HepG2 (cell line): Measurements from ENCODE around the gene DTYMK. TPM values are rescaled to one million over a fixed set of nuclear protein-coding genes. Genes with fewer than 3 reads are reported as not detected.

Experiments
- CHCHD3 ChIP-seq: sonication (generic); formaldehyde crosslinking; IDR thresholded peaks from 2 replicates; pipeline ENCODE4 v1.8.0; 2022; ENCODE audit warnings: mild to moderate bottlenecking, missing genetic modification reagents, moderate library complexity
- FOXO1 ChIP-seq: sonication (generic); formaldehyde crosslinking; IDR thresholded peaks from 2 replicates; pipeline ENCODE4 v1.4.0; 2020; ENCODE audit warnings: missing genetic modification reagents
- HOXA3 ChIP-seq: sonication (generic); formaldehyde crosslinking; IDR thresholded peaks from 2 replicates; pipeline ENCODE4 v1.5.0; 2020; ENCODE audit warnings: missing genetic modification reagents
- HOXA5 ChIP-seq: sonication (generic); formaldehyde crosslinking; IDR thresholded peaks from 2 replicates; pipeline ENCODE4 v1.4.0; 2020; ENCODE audit warnings: missing genetic modification reagents
- IRX3 ChIP-seq: sonication (generic); formaldehyde crosslinking; IDR thresholded peaks from 2 replicates; pipeline ENCODE4 v1.8.1; 2023; ENCODE audit warnings: mild to moderate bottlenecking, low read depth, missing genetic modification reagents, borderline replicate concordance
- KMT2A ChIP-seq: sonication (generic); formaldehyde crosslinking; IDR thresholded peaks from 2 replicates; pipeline ENCODE4 v1.4.0; 2020; ENCODE audit warnings: missing genetic modification reagents
- MAFG ChIP-seq: sonication (generic); formaldehyde crosslinking; IDR thresholded peaks from 2 replicates; pipeline ENCODE4 v1.5.1; 2020; ENCODE audit warnings: mild to moderate bottlenecking, missing genetic modification reagents
- NFE2L1 ChIP-seq: sonication (generic); formaldehyde crosslinking; IDR thresholded peaks from 2 replicates; pipeline ENCODE4 v1.4.0; 2020; ENCODE audit warnings: missing genetic modification reagents, mild to moderate bottlenecking, borderline replicate concordance
- REXO4 ChIP-seq: sonication (generic); formaldehyde crosslinking; IDR thresholded peaks from 2 replicates; pipeline ENCODE4 v1.8.0; 2022; ENCODE audit warnings: missing genetic modification reagents, mild to moderate bottlenecking, borderline replicate concordance
- SMARCE1 ChIP-seq: fragments of 450-650 bp; IDR thresholded peaks from 2 replicates; pipeline ENCODE4 v1.6.1; 2017; ENCODE audit warnings: borderline replicate concordance
- STAG1 ChIP-seq: sonication (generic); formaldehyde crosslinking; IDR thresholded peaks from 2 replicates; pipeline ENCODE4 v1.4.0; 2020; ENCODE audit warnings: missing genetic modification reagents
- TAF15 ChIP-seq: fragments of 200-400 bp; formaldehyde crosslinking; IDR thresholded peaks from one replicate; pipeline ENCODE4 v1.6.1; 2018; ENCODE audit warnings: mild to moderate bottlenecking, low read depth, low read length; ENCODE audit not compliant: poor library complexity, severe bottlenecking
- ZBTB7B ChIP-seq: sonication (generic); formaldehyde crosslinking; IDR thresholded peaks from 2 replicates; pipeline ENCODE4 v1.4.0; 2020; ENCODE audit warnings: missing genetic modification reagents
- ZFP41 ChIP-seq: sonication (generic); formaldehyde crosslinking; IDR thresholded peaks from 2 replicates; pipeline ENCODE4 v1.4.0; 2020; ENCODE audit warnings: mild to moderate bottlenecking, missing genetic modification reagents, borderline replicate concordance
- ZNF124 ChIP-seq: sonication (generic); formaldehyde crosslinking; IDR thresholded peaks from 2 replicates; pipeline ENCODE4 v1.4.0; 2020; ENCODE audit warnings: missing genetic modification reagents
- ZNF331 ChIP-seq: sonication (generic); formaldehyde crosslinking; IDR thresholded peaks from 2 replicates; pipeline ENCODE4 v1.4.0; 2020; ENCODE audit warnings: missing genetic modification reagents
- ZNF431 ChIP-seq: sonication (generic); formaldehyde crosslinking; IDR thresholded peaks from 2 replicates; pipeline ENCODE4 v1.9.0; 2022; ENCODE audit warnings: missing genetic modification reagents, low read depth, mild to moderate bottlenecking, borderline replicate concordance
- ZNF563 ChIP-seq: sonication (generic); formaldehyde crosslinking; IDR thresholded peaks from 2 replicates; pipeline ENCODE4 v1.8.0; 2022; ENCODE audit warnings: mild to moderate bottlenecking, moderate library complexity, missing genetic modification reagents
- ZNF577 ChIP-seq: sonication (generic); formaldehyde crosslinking; IDR thresholded peaks from 2 replicates; pipeline ENCODE4 v1.4.0; 2020; ENCODE audit warnings: mild to moderate bottlenecking, low read depth, missing genetic modification reagents, borderline replicate concordance
- ZNF678 ChIP-seq: sonication (generic); formaldehyde crosslinking; IDR thresholded peaks from 2 replicates; pipeline ENCODE4 v1.4.0; 2020; ENCODE audit warnings: mild to moderate bottlenecking, missing genetic modification reagents
- ZNF720 ChIP-seq: sonication (generic); formaldehyde crosslinking; IDR thresholded peaks from 2 replicates; pipeline ENCODE4 v1.4.0; 2020; ENCODE audit warnings: missing genetic modification reagents
- ZNF746 ChIP-seq: sonication (generic); formaldehyde crosslinking; IDR thresholded peaks from 2 replicates; pipeline ENCODE4 v1.8.0; 2022; ENCODE audit warnings: mild to moderate bottlenecking, missing genetic modification reagents
- polyA plus RNA-seq, 8 experiments: library from polyadenylated mRNA; depleted of rRNA in 3 of 8; stranded (reverse) in 7 of 8; unstranded in 1 of 8; fragments of >200 nt; fragmentation: Illumina TruSeq in 4 of 8; extraction: Trizol in 4 of 8; gene quantifications; 2 replicates each; pipeline versions ENCODE4 v1.2.1 to v1.2.3, GENCODE V29; 2011 to 2016; ENCODE audit warnings: low read depth in 4 of 8, missing spikeins in 1 of 8, mixed read lengths in 1 of 8; ENCODE audit not compliant: insufficient read depth in 1 of 8
- total RNA-seq, 5 experiments: library from RNA; depleted of rRNA; stranded (reverse); fragments of >200 nt; fragmentation: Illumina TruSeq; extraction: Trizol; gene quantifications; 2 replicates each; pipeline ENCODE4 v1.2.3, GENCODE V29; 2016; ENCODE audit warnings: low read depth in 1 of 5
- TF ChIP-seq, protein P1 (sequence below): sonication (generic); formaldehyde crosslinking; IDR thresholded peaks from 2 replicates; pipeline ENCODE4 v1.5.1; 2020; ENCODE audit warnings: mild to moderate bottlenecking, missing genetic modification reagents, borderline replicate concordance
- TF ChIP-seq, protein P2 (sequence below): sonication (generic); formaldehyde crosslinking; IDR thresholded peaks from 2 replicates; pipeline ENCODE4 v1.4.0; 2020; ENCODE audit warnings: mild to moderate bottlenecking, missing genetic modification reagents, borderline replicate concordance
- TF ChIP-seq, protein P3 (sequence below): IDR thresholded peaks from 2 replicates; pipeline ENCODE4 v1.6.1; 2012; ENCODE audit warnings: low read depth, low read length, improper control_type of control experiment
- TF ChIP-seq, protein P4 (sequence below): IDR thresholded peaks from 2 replicates; pipeline ENCODE4 v1.6.1; 2012; ENCODE audit warnings: inconsistent platforms

DTYMK gene
- total and polyA plus RNA-seq, 2 of the 13 experiments (the other 11 are each of a cell fraction or from before 2014, with no cell fraction given), result 57.5 to 134 TPM

DNA sequence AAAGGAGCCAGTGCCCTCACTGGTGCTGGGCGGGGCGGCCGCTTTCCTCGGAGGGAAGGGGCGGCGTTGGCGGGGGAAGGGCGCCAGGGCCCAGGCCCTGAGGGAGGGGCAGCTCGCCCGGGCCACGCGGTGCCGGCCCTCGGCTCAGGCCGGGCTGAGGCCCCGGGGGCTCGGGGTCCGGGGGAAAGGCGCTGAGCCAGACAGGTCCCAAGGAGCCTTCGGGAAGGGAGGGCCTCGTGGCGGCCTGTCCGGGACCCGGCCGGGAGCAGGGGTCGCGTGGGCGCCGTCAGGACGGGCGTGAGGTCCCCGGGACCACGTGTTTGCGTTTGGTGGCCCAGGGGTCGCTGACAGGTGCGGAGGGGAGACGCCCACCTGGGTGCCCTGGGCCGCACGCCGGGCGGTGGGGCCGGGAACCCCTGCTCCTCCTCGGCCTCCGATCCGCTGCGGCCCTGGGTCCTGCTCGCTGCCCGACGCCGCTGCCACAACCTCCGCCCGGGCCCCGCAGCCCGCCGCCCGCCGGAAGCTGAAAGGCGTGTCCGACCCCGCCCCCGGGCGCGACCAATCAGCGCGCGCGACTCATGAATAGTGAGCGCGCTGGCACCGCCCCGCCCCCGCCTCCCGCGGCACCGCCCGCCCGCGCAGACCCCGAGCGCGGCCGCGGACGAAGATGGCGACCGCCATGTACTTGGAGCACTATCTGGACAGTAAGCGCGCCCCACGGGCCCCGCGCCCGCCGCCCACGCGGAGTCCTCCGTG, 15.0 kb upstream of the DTYMK start, which contains the start of gene ING5 (continued):
- TF ChIP-seq TAF15 (no peak), CHCHD3 (CRISPR knock-in tag) (peak; percentile 91), STAG1 (peak; percentile 39; the same call in 1 of the 2 replicates), ZNF431 (CRISPR knock-in tag) (peak; percentile 91), IRX3 (CRISPR knock-in tag) (peak; percentile 87), ZNF678 (peak; percentile 74; the same call in 1 of the 2 replicates), HOXA5 (CRISPR knock-in tag) (peak; percentile 94), KMT2A (CRISPR knock-in tag) (peak; percentile 78), NFE2L1 (CRISPR knock-in tag) (no peak), ZNF331 (CRISPR knock-in tag) (peak; percentile 80), MAFG (CRISPR knock-in tag) (peak; percentile 52; the same call in 1 of the 2 replicates), ZNF563 (peak; percentile 96), HOXA3 (peak; percentile 65), FOXO1 (peak; percentile 37; the same call in 1 of the 2 replicates), ZNF577 (CRISPR knock-in tag) (0 out of 2 replicates have a peak, but pooled peaks have one; percentile 84), ZNF124 (CRISPR knock-in tag) (peak; percentile 49; the same call in 1 of the 2 replicates), REXO4 (CRISPR knock-in tag) (no peak), ZFP41 (CRISPR knock-in tag) (0 out of 2 replicates have a peak, but pooled peaks have one; percentile 30), ZNF746 (CRISPR knock-in tag) (no peak; the same call in 1 of the 2 replicates), ZNF720 (CRISPR knock-in tag) (0 out of 2 replicates have a peak, but pooled peaks have one; percentile 18), SMARCE1 (no peak), ZBTB7B (CRISPR knock-in tag) (peak; percentile 59; the same call in 1 of the 2 replicates)
- TF ChIP-seq, protein P1, sequence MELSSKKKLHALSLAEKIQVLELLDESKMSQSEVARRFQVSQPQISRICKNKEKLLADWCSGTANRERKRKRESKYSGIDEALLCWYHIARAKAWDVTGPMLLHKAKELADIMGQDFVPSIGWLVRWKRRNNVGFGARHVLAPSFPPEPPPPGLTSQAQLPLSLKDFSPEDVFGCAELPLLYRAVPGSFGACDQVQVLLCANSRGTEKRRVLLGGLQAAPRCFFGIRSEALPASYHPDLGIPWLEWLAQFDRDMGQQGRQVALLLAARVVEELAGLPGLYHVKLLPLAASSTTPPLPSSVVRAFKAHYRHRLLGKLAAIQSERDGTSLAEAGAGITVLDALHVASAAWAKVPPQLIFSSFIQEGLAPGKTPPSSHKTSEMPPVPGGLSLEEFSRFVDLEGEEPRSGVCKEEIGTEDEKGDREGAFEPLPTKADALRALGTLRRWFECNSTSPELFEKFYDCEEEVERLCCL (CRISPR knock-in tag), result no peak
- TF ChIP-seq, protein P2, sequence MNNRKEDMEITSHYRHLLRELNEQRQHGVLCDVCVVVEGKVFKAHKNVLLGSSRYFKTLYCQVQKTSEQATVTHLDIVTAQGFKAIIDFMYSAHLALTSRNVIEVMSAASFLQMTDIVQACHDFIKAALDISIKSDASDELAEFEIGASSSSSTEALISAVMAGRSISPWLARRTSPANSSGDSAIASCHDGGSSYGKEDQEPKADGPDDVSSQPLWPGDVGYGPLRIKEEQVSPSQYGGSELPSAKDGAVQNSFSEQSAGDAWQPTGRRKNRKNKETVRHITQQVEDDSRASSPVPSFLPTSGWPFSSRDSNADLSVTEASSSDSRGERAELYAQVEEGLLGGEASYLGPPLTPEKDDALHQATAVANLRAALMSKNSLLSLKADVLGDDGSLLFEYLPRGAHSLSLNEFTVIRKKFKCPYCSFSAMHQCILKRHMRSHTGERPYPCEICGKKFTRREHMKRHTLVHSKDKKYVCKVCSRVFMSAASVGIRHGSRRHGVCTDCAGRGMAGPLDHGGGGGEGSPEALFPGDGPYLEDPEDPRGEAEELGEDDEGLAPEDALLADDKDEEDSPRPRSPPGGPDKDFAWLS (CRISPR knock-in tag), result peak; percentile 94
- TF ChIP-seq, protein P3, sequence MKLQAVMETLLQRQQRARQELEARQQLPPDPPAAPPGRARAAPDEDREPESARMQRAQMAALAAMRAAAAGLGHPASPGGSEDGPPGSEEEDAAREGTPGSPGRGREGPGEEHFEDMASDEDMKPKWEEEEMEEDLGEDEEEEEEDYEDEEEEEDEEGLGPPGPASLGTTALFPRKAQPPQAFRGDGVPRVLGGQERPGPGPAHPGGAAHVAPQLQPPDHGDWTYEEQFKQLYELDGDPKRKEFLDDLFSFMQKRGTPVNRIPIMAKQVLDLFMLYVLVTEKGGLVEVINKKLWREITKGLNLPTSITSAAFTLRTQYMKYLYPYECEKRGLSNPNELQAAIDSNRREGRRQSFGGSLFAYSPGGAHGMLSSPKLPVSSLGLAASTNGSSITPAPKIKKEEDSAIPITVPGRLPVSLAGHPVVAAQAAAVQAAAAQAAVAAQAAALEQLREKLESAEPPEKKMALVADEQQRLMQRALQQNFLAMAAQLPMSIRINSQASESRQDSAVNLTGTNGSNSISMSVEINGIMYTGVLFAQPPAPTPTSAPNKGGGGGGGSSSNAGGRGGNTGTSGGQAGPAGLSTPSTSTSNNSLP, result no peak
- TF ChIP-seq, protein P4, sequence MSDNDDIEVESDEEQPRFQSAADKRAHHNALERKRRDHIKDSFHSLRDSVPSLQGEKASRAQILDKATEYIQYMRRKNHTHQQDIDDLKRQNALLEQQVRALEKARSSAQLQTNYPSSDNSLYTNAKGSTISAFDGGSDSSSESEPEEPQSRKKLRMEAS, result peak; percentile 95
